ENCODE data around the gene SAMD1. TPM values are rescaled to one million over a fixed set of nuclear protein-coding genes. Genes with fewer than 3 reads are reported as not detected.
"Not testable (repeated sequence)": the region's sequence is repeated elsewhere in the genome, so short reads cannot be mapped to it uniquely, and the experiment has no call there.

The SAMD1 gene
- total RNA-seq, 1 experiment from 2014 or later: 108 TPM

DNA sequence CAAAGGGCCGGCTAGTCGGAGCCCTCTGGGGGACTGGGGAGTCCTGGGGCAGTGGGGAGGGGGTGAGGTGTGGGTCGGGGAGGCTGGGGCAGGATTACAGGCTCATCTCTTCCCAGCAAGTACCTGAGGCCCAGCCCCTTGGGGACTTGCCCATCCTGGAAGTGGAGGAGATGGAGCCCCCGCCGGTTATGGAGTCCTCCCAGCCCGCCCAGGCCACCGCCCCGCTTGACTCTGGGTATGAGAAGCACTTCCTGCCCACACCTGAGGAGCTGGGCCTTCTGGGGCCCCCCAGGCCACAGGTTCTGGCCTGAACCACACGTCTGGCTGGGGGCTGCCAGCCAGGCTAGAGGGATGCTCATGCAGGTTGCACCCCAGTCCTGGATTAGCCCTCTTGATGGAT lies 38.6 kb downstream of the SAMD1 start:
- H3K79me2 ChIP-seq (ENCODE audit: insufficient read depth, low read length): no peaks in the 10 kb centered on the region
- no peak overlapping the region for H2BK120ac ChIP-seq (ENCODE audit: low read depth, low read length, poor library complexity, severe bottlenecking)
- peaks cover 3% of the 10 kb centered on the region in 2 experiments; a peak in 3 of 4 replicates for H3K4me1 Mint-ChIP-seq
- peaks cover 3 to 7% of the 10 kb centered on the region in 2 experiments; a peak in 3 of 5 replicates for H3K9me3 Mint-ChIP-seq
- H3K9me3 ChIP-seq (ENCODE audit: control insufficient read depth, low read depth, low read length): no peaks in the 10 kb centered on the region
- H4K20me1 ChIP-seq (ENCODE audit: control insufficient read depth, insufficient read depth, insufficient read length): no peaks in the 10 kb centered on the region
- no peak overlapping the region for H3K4me2 ChIP-seq (ENCODE audit: insufficient read depth, insufficient read length, low read length)
- H3K4ac ChIP-seq (ENCODE audit: low read depth, low read length): no peak overlapping the region
- H3K27me3 ChIP-seq (ENCODE audit: insufficient read depth, low read length): no peaks in the 10 kb centered on the region
- no peaks in the 10 kb centered on the region for H3K23me2 ChIP-seq (ENCODE audit: insufficient read length, low read depth, low read length, poor library complexity, severe bottlenecking)
- H2AK5ac ChIP-seq (ENCODE audit: insufficient read length, low read length): no peak overlapping the region
- no peak overlapping the region for H4K5ac ChIP-seq (ENCODE audit: insufficient read length, low read depth, low read length)
- no peak overlapping the region for H2BK15ac ChIP-seq (ENCODE audit: low read depth, low read length)
- H4K91ac ChIP-seq (ENCODE audit: insufficient read length, low read depth, low read length): no peak overlapping the region
- H2BK12ac ChIP-seq (ENCODE audit: insufficient read length, low read depth, low read length): no peak overlapping the region
- no peak overlapping the region for H3T11ph ChIP-seq (ENCODE audit: low read length)
- H3K18ac ChIP-seq (ENCODE audit: insufficient read length, low read depth, low read length): no peak overlapping the region
- H3K9ac ChIP-seq (ENCODE audit: extremely low read depth, insufficient read length, low read length): no peak overlapping the region
- H3K27me3 Mint-ChIP-seq (ENCODE audit: low read depth): peaks cover 9% of the 10 kb centered on the region
- no peak overlapping the region for H3K4me3 Mint-ChIP-seq
- no peak overlapping the region for H4K8ac ChIP-seq (replicated peaks; ENCODE audit: insufficient read length, low read depth, low read length)
- peaks cover 21 to 33% (median 25%) of the 10 kb centered on the region in 3 experiments for H3K36me3 Mint-ChIP-seq (ENCODE audit: insufficient read depth in 1 of 3, low read depth in 3 of 3)
- H3K79me1 ChIP-seq (ENCODE audit: insufficient read depth, low read depth, low read length, poor library complexity, severe bottlenecking): no peaks in the 10 kb centered on the region
- no peak overlapping the region for H2AFZ ChIP-seq (ENCODE audit: low read length)
- no peak overlapping the region for H3K23ac ChIP-seq (ENCODE audit: insufficient read length, low read depth, low read length)
- H3K14ac ChIP-seq (ENCODE audit: insufficient read depth, low read length): no peak overlapping the region
- H3K56ac ChIP-seq (ENCODE audit: insufficient read length, low read depth, low read length): no peak overlapping the region
- DNase-seq: no peak
- no peak overlapping the region for H2BK20ac ChIP-seq (ENCODE audit: low read depth, low read length, poor library complexity, severe bottlenecking)
- no peak overlapping the region for H3K27ac ChIP-seq (ENCODE audit: insufficient read length, low read depth, low read length)
- TF ChIP-seq, protein P1, sequence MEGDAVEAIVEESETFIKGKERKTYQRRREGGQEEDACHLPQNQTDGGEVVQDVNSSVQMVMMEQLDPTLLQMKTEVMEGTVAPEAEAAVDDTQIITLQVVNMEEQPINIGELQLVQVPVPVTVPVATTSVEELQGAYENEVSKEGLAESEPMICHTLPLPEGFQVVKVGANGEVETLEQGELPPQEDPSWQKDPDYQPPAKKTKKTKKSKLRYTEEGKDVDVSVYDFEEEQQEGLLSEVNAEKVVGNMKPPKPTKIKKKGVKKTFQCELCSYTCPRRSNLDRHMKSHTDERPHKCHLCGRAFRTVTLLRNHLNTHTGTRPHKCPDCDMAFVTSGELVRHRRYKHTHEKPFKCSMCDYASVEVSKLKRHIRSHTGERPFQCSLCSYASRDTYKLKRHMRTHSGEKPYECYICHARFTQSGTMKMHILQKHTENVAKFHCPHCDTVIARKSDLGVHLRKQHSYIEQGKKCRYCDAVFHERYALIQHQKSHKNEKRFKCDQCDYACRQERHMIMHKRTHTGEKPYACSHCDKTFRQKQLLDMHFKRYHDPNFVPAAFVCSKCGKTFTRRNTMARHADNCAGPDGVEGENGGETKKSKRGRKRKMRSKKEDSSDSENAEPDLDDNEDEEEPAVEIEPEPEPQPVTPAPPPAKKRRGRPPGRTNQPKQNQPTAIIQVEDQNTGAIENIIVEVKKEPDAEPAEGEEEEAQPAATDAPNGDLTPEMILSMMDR (conservative IDR thresholded peaks at IDR 0.05): no peak
- H3K27ac Mint-ChIP-seq: no peak overlapping the region
- WGBS (ENCODE audit: extremely low coverage, insufficient read length, low lambda C conversion rate): no CpG with 5 or more reads among the region's 9 CpGs
- no peak overlapping the region for H2BK5ac ChIP-seq (ENCODE audit: insufficient read length, low read length)
- H3K4me1 ChIP-seq (ENCODE audit: insufficient read depth, low read length): no peaks in the 10 kb centered on the region

DNA sequence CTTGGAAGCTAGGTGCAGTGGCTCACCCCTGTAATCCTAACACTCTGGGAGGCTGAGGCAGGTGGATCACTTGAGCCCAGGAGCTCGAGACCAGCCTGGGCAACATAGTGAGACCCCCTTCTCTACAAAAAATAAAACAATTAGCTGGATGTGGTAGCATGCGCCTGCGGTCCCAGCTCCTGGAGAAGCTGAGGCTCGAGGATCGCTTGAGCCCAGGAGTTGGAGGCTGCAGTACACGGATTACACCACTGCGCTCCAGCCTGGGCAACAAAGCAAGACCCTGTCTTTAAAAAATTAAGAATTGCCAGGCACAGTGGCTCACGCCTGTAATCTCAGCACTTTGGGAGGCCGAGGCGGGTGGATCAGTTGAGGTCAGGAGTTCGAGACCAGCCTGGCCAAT lies 39.6 kb downstream of the SAMD1 start:
- H4K5ac ChIP-seq (ENCODE audit: insufficient read length, low read depth, low read length); H2BK120ac ChIP-seq (ENCODE audit: low read depth, low read length, poor library complexity, severe bottlenecking); H3K4ac ChIP-seq (ENCODE audit: low read depth, low read length); H3T11ph ChIP-seq (ENCODE audit: low read length); H3K56ac ChIP-seq (ENCODE audit: insufficient read length, low read depth, low read length); H2BK15ac ChIP-seq (ENCODE audit: low read depth, low read length); H3K27ac Mint-ChIP-seq; H3K9me3 Mint-ChIP-seq; H4K20me1 ChIP-seq (ENCODE audit: control insufficient read depth, insufficient read depth, insufficient read length); H3K79me1 ChIP-seq (ENCODE audit: insufficient read depth, low read depth, low read length, poor library complexity, severe bottlenecking); H3K9me3 ChIP-seq (ENCODE audit: control insufficient read depth, low read depth, low read length); H3K23ac ChIP-seq (ENCODE audit: insufficient read length, low read depth, low read length); H2AFZ ChIP-seq (ENCODE audit: low read length); H3K23me2 ChIP-seq (ENCODE audit: insufficient read length, low read depth, low read length, poor library complexity, severe bottlenecking); H2AK5ac ChIP-seq (ENCODE audit: insufficient read length, low read length); H3K27me3 Mint-ChIP-seq (ENCODE audit: low read depth); H3K18ac ChIP-seq (ENCODE audit: insufficient read length, low read depth, low read length); H2BK20ac ChIP-seq (ENCODE audit: low read depth, low read length, poor library complexity, severe bottlenecking); H3K9ac ChIP-seq (ENCODE audit: extremely low read depth, insufficient read length, low read length); H2BK5ac ChIP-seq (ENCODE audit: insufficient read length, low read length); H2BK12ac ChIP-seq (ENCODE audit: insufficient read length, low read depth, low read length); H3K4me2 ChIP-seq (ENCODE audit: insufficient read depth, insufficient read length, low read length); H3K4me1 ChIP-seq (ENCODE audit: insufficient read depth, low read length); DNase-seq; H3K14ac ChIP-seq (ENCODE audit: insufficient read depth, low read length); H4K91ac ChIP-seq (ENCODE audit: insufficient read length, low read depth, low read length); H3K79me2 ChIP-seq (ENCODE audit: insufficient read depth, low read length); H4K8ac ChIP-seq (replicated peaks; ENCODE audit: insufficient read length, low read depth, low read length); H3K27me3 ChIP-seq (ENCODE audit: insufficient read depth, low read length); H3K4me1 Mint-ChIP-seq; H3K4me3 Mint-ChIP-seq; H3K27ac ChIP-seq (ENCODE audit: insufficient read length, low read depth, low read length): not testable (repeated sequence)
- peaks cover 21 to 35% (median 25%) of the 10 kb centered on the region in 3 experiments for H3K36me3 Mint-ChIP-seq (ENCODE audit: insufficient read depth in 1 of 3, low read depth in 3 of 3)
- WGBS (ENCODE audit: extremely low coverage, insufficient read length, low lambda C conversion rate): no CpG with 5 or more reads among the region's 11 CpGs
